Panc1 (cell line): Measurements from ENCODE around the gene MED25. TPM values are rescaled to one million over a fixed set of nuclear protein-coding genes. Genes with fewer than 3 reads are reported as not detected.
A peak's percentile ranks its signal among the peaks of the same experiment; 100 is the strongest.

ENCODE experiments used
- ATAC-seq: fragments of 200-7000 bp; cut with Tn5 transposase; 2 replicates; pipeline ENCODE4 v1.9.1; 2020; ENCODE audit warnings: mild to moderate bottlenecking, moderate library complexity
- BruUV-seq: library from RNA; stranded (reverse); fragments of 400-500 nt; replicated peaks from 2 replicates; lab custom pipeline; 2021; lab: Mats Ljungman, UMichigan
- CTCF ChIA-PET: fragments of 300-600 bp; sonication (Branson Sonifier 250); formaldehyde crosslinking; loops from one replicate; lab custom pipeline; 2022; ENCODE audit warnings: antibody characterized with exemption; lab: Charles Lee
- POLR2A ChIA-PET: fragments of 300-600 bp; sonication (Branson Sonifier 250); formaldehyde crosslinking; loops from one replicate; lab custom pipeline; 2022; ENCODE audit warnings: antibody characterized with exemption; lab: Charles Lee
- DNase-seq: peaks from one replicate; pipeline ENCODE4 v3.0.0-alpha.2; 2010; ENCODE audit warnings: low read depth, low spot score
- H3K27ac ChIP-seq: 2 replicates; pipeline ENCODE4 v1.5.1; 2011; ENCODE audit warnings: mild to moderate bottlenecking, low read length, inconsistent platforms
- H3K27me3 ChIP-seq: fragments of 200-500 bp; sonication (Bioruptor generic); 2 replicates; pipeline ENCODE4 v1.6.0; 2014; ENCODE audit warnings: low read length, inconsistent platforms; ENCODE audit not compliant: control insufficient read depth, insufficient read depth
- H3K36me3 ChIP-seq: fragments of 200-500 bp; sonication (Bioruptor generic); 2 replicates; pipeline ENCODE4 v1.5.1; 2014; ENCODE audit warnings: inconsistent platforms, mild to moderate bottlenecking, low read length, moderate library complexity; ENCODE audit not compliant: control insufficient read depth, insufficient read depth
- H3K4me1 ChIP-seq: 2 replicates; pipeline ENCODE4 v1.5.1; 2011; ENCODE audit warnings: inconsistent platforms, mild to moderate bottlenecking, low read length, moderate library complexity; ENCODE audit not compliant: control insufficient read depth, insufficient read depth
- H3K4me3 ChIP-seq, 2 experiments: 2 replicates each; pipeline ENCODE4 v1.5.1; 2011 to 2012; ENCODE audit warnings: low read depth in 2 of 2, low read length in 2 of 2, mild to moderate bottlenecking in 2 of 2, inconsistent platforms in 1 of 2, moderate library complexity in 1 of 2
- H3K9me3 ChIP-seq: fragments of 200-500 bp; sonication (Bioruptor generic); 2 replicates; pipeline ENCODE4 v1.5.1; 2014; ENCODE audit warnings: low read depth, mild to moderate bottlenecking, inconsistent platforms, low read length, moderate library complexity; ENCODE audit not compliant: control insufficient read depth, insufficient read depth
- CTCF ChIP-seq: fragments of 450-650 bp; IDR thresholded peaks from 2 replicates; pipeline ENCODE4 v1.5.1; 2017; ENCODE audit warnings: mild to moderate bottlenecking
- POLR2AphosphoS5 ChIP-seq: IDR thresholded peaks from 2 replicates; pipeline ENCODE4 v1.6.1; 2012; ENCODE audit warnings: mild to moderate bottlenecking, low read depth, low read length, moderate library complexity
- SIN3A ChIP-seq: IDR thresholded peaks from 2 replicates; pipeline ENCODE4 v1.6.1; 2012; ENCODE audit warnings: low read depth, mild to moderate bottlenecking, low read length, moderate library complexity, borderline replicate concordance; ENCODE audit not compliant: insufficient read depth
- TCF7L2 ChIP-seq: IDR thresholded peaks from 2 replicates; pipeline ENCODE4 v1.6.1; 2011; ENCODE audit warnings: mild to moderate bottlenecking, low read depth, low read length, inconsistent platforms
- in situ Hi-C: cut with HindIII; loops from 2 replicates; pipeline ENCODE4 v1.10.0; 2016; ENCODE audit warnings: low sequenced_read_pairs, low pct_unique_long_range_greater_than_20kb
- intact Hi-C: fragments of 100-400 bp; cut with micrococcal nuclease; formaldehyde crosslinking; loops from one replicate; pipeline ENCODE4 v1.10.0; 2022; ENCODE audit not compliant: unreplicated experiment
- total RNA-seq: library from RNA; stranded (reverse); gene quantifications from one replicate; pipeline ENCODE4 v1.2.1, GENCODE V29; 2021; ENCODE audit not compliant: unreplicated experiment
- TF ChIP-seq, protein P1 (sequence below), 2 experiments: IDR thresholded peaks; 2 replicates each; pipeline ENCODE4 v1.6.1; 2011 to 2012; ENCODE audit warnings: low read depth in 2 of 2, control low read depth in 1 of 2, low read length in 1 of 2, mild to moderate bottlenecking in 1 of 2, moderate library complexity in 1 of 2; ENCODE audit not compliant: insufficient read depth in 1 of 2

MED25 gene
- total RNA-seq, 1 experiment from 2014 or later: 52.4 TPM

GRCh38 chr19:49812452-49812996, 5.6 kb upstream of the MED25 start:
- ChIA-PET POLR2A (interaction anchor here (0.5 to 0.6 kb wide), 2 partner anchors 12 to 37 kb away, joined by 6 to 7 read pairs; no protein-coding TSS in a partner anchor), CTCF (interaction anchor here (0.6 kb wide), 1 partner anchor 192 kb away, joined by 3 read pairs; no protein-coding TSS in a partner anchor)
- ATAC-seq (no peak), DNase-seq (no peak)
- H3K4me3 ChIP-seq: peak overlapping the region; percentile 75 to 84
- no peaks in the 10 kb centered on the region for H3K9me3 ChIP-seq
- H3K27me3 ChIP-seq: no peaks in the 10 kb centered on the region
- in situ Hi-C loops (no loop called here), intact Hi-C loops (no loop called here)
- H3K27ac ChIP-seq: peak overlapping the region; percentile 90
- no TSS peak for BruUV-seq
- TF ChIP-seq, protein P1, sequence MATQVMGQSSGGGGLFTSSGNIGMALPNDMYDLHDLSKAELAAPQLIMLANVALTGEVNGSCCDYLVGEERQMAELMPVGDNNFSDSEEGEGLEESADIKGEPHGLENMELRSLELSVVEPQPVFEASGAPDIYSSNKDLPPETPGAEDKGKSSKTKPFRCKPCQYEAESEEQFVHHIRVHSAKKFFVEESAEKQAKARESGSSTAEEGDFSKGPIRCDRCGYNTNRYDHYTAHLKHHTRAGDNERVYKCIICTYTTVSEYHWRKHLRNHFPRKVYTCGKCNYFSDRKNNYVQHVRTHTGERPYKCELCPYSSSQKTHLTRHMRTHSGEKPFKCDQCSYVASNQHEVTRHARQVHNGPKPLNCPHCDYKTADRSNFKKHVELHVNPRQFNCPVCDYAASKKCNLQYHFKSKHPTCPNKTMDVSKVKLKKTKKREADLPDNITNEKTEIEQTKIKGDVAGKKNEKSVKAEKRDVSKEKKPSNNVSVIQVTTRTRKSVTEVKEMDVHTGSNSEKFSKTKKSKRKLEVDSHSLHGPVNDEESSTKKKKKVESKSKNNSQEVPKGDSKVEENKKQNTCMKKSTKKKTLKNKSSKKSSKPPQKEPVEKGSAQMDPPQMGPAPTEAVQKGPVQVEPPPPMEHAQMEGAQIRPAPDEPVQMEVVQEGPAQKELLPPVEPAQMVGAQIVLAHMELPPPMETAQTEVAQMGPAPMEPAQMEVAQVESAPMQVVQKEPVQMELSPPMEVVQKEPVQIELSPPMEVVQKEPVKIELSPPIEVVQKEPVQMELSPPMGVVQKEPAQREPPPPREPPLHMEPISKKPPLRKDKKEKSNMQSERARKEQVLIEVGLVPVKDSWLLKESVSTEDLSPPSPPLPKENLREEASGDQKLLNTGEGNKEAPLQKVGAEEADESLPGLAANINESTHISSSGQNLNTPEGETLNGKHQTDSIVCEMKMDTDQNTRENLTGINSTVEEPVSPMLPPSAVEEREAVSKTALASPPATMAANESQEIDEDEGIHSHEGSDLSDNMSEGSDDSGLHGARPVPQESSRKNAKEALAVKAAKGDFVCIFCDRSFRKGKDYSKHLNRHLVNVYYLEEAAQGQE (IDR thresholded peaks at IDR 0.05; ENCODE audit: insufficient read depth in 1 of 2, low read depth in 2 of 2, low read length in 1 of 2): no peak
- TF ChIP-seq SIN3A (no peak), POLR2AphosphoS5 (no peak), TCF7L2 (no peak), CTCF (no peak)
- H3K4me1 ChIP-seq: peaks cover 9% of the 10 kb centered on the region
- H3K36me3 ChIP-seq: no peaks in the 10 kb centered on the region

GRCh38 chr19:49812997-49813861, 4.9 kb upstream of the MED25 start, which contains the start of gene FUZ:
Gene FUZ, minus strand, starts transcription at chr19:49813292. Its CDS starts 186 bp downstream, at chr19:49813106.
- TF ChIP-seq SIN3A: 0 out of 2 replicates have a peak, but pooled peaks have one; percentile 27
- TF ChIP-seq CTCF: no peak
- peak; percentile 93 for TF ChIP-seq TCF7L2
- TF ChIP-seq, protein P1 (IDR thresholded peaks at IDR 0.05; ENCODE audit: insufficient read depth in 1 of 2, low read depth in 2 of 2, low read length in 1 of 2): no peak
- no peak; the same call in 1 of the 2 replicates for TF ChIP-seq POLR2AphosphoS5
- POLR2A ChIA-PET: interaction anchor here (0.5 to 0.6 kb wide), 4 partner anchors 11 to 56 kb away, joined by 3 to 7 read pairs (median 4); partner anchors contain the start of gene PTOV1

More at GRCh38 chr19:49812997-49813861, 4.9 kb upstream of the MED25 start, which contains the start of gene FUZ:
- Histone ChIP-seq H3K27me3 (no peaks in the 10 kb centered on the region), H3K9me3 (no peaks in the 10 kb centered on the region), H3K4me3 (peak within 1 kb of the TSS; percentile 75 to 84), H3K27ac (peak within 1 kb of the TSS; percentile 90), H3K36me3 (no peaks in the 10 kb centered on the region), H3K4me1 (peaks cover 9% of the 10 kb centered on the region)
- BruUV-seq: TSS peak; percentile 96
- peak; percentile 84 for ATAC-seq
- intact Hi-C loops (no loop called here), in situ Hi-C loops (no loop called here)
- peak; percentile 91 for DNase-seq
- CTCF ChIA-PET: interaction anchor here (0.6 kb wide), 1 partner anchor 192 kb away, joined by 3 read pairs; no protein-coding TSS in a partner anchor
